Caco-2 (cell line): ENCODE results near the gene ZMYM4. TPM values are rescaled to one million over a fixed set of nuclear protein-coding genes. Genes with fewer than 3 reads are reported as not detected.
"Not testable (repeated sequence)": the region's sequence is repeated elsewhere in the genome, so short reads cannot be mapped to it uniquely, and the experiment has no call there.

Experiments used
- BruUV-seq: library from RNA; stranded (reverse); fragments of 400-500 nt; replicated peaks from 2 replicates; lab custom pipeline; 2021; lab: Mats Ljungman, UMichigan
- CTCF ChIA-PET: fragments of 300-600 bp; sonication (Branson Sonifier 250); formaldehyde crosslinking; loops from one replicate; lab custom pipeline; 2022; ENCODE audit warnings: antibody characterized with exemption; lab: Charles Lee
- POLR2A ChIA-PET: fragments of 300-600 bp; sonication (Branson Sonifier 250); formaldehyde crosslinking; loops from one replicate; lab custom pipeline; 2022; ENCODE audit warnings: antibody characterized with exemption; lab: Charles Lee
- DNase-seq, 2 experiments: peaks; one replicate each; pipeline versions ENCODE4 v3.0.0 to v3.0.0-alpha.2; 2020 to 2022
- H3K27me3 ChIP-seq: replicated peaks from 2 replicates; pipeline ENCODE4 v1.6.0; 2011; ENCODE audit warnings: low read length; ENCODE audit not compliant: control insufficient read depth, insufficient read depth
- H3K36me3 ChIP-seq: 2 replicates; pipeline ENCODE4 v1.5.1; 2011; ENCODE audit warnings: low read length; ENCODE audit not compliant: control insufficient read depth, insufficient read depth
- H3K4me1 ChIP-seq: fragments of 250-450 bp; sonication (Bioruptor Pico); 2 replicates; pipeline ENCODE4 v1.5.1; 2020; ENCODE audit warnings: mild to moderate bottlenecking
- H3K4me3 ChIP-seq: 2 replicates; pipeline ENCODE4 v1.5.1; 2011; ENCODE audit warnings: low read depth, mild to moderate bottlenecking, control low read depth, low read length
- H3K9me3 ChIP-seq: fragments of 250-450 bp; sonication (Bioruptor Pico); 2 replicates; pipeline ENCODE4 v1.5.1; 2020; ENCODE audit warnings: mild to moderate bottlenecking, moderate library complexity
- H3K27ac Mint-ChIP-seq: one replicate; pipeline ENCODE4 v1.8.0; 2022; ENCODE audit warnings: mixed read lengths; ENCODE audit not compliant: unreplicated experiment
- H3K27me3 Mint-ChIP-seq: one replicate; pipeline ENCODE4 v1.8.0; 2022; ENCODE audit warnings: mixed read lengths; ENCODE audit not compliant: insufficient read depth, unreplicated experiment
- H3K36me3 Mint-ChIP-seq: one replicate; pipeline ENCODE4 v1.8.0; 2022; ENCODE audit warnings: mild to moderate bottlenecking, mixed read lengths; ENCODE audit not compliant: insufficient read depth, unreplicated experiment
- H3K4me1 Mint-ChIP-seq: one replicate; pipeline ENCODE4 v1.8.0; 2022; ENCODE audit warnings: low read depth, mixed read lengths; ENCODE audit not compliant: unreplicated experiment
- H3K4me3 Mint-ChIP-seq: one replicate; pipeline ENCODE4 v1.8.0; 2022; ENCODE audit warnings: mild to moderate bottlenecking, moderate library complexity, mixed read lengths; ENCODE audit not compliant: unreplicated experiment
- H3K9me3 Mint-ChIP-seq: one replicate; pipeline ENCODE4 v1.8.0; 2022; ENCODE audit warnings: mixed read lengths; ENCODE audit not compliant: unreplicated experiment
- intact Hi-C: fragments of 100-400 bp; cut with micrococcal nuclease; formaldehyde crosslinking; loops from one replicate; pipeline ENCODE4 v1.10.0; 2022; ENCODE audit not compliant: unreplicated experiment
- total RNA-seq: library from RNA; stranded (reverse); gene quantifications from 2 replicates; pipeline ENCODE4 v1.2.3, GENCODE V29; 2022
- TF ChIP-seq, protein P1 (sequence below), 2 experiments: fragments of 200-600 bp in 1 of 2; IDR thresholded peaks; 1 replicate in 1 of 2; 2 replicates in 1 of 2; pipeline versions ENCODE4 v1.5.1 to v1.8.0; 2011 to 2022; ENCODE audit warnings: antibody characterized with exemption in 1 of 2, control low read depth in 1 of 2, inconsistent platforms in 1 of 2, low read depth in 1 of 2, low read length in 1 of 2, mild to moderate bottlenecking in 1 of 2, moderate library complexity in 1 of 2; ENCODE audit not compliant: insufficient read depth in 1 of 2, severe bottlenecking in 1 of 2, unreplicated experiment in 1 of 2

The ZMYM4 gene
- total RNA-seq, 1 experiment from 2014 or later = 26.5 TPM

- peaks cover 9% of the 10 kb centered on the region for H3K36me3 Mint-ChIP-seq
- Histone ChIP-seq H3K9me3 (no peaks in the 10 kb centered on the region), H3K27me3 (no peaks in the 10 kb centered on the region), H3K4me3 (no peak overlapping the region), H3K36me3 (no peaks in the 10 kb centered on the region), H3K4me1 (no peaks in the 10 kb centered on the region)
- DNase-seq = no peak
- H3K4me3 Mint-ChIP-seq = no peak overlapping the region
- H3K27me3 Mint-ChIP-seq = no peaks in the 10 kb centered on the region
- ChIA-PET CTCF (no interaction called here), POLR2A (no interaction called here)
- TF ChIP-seq, protein P1, sequence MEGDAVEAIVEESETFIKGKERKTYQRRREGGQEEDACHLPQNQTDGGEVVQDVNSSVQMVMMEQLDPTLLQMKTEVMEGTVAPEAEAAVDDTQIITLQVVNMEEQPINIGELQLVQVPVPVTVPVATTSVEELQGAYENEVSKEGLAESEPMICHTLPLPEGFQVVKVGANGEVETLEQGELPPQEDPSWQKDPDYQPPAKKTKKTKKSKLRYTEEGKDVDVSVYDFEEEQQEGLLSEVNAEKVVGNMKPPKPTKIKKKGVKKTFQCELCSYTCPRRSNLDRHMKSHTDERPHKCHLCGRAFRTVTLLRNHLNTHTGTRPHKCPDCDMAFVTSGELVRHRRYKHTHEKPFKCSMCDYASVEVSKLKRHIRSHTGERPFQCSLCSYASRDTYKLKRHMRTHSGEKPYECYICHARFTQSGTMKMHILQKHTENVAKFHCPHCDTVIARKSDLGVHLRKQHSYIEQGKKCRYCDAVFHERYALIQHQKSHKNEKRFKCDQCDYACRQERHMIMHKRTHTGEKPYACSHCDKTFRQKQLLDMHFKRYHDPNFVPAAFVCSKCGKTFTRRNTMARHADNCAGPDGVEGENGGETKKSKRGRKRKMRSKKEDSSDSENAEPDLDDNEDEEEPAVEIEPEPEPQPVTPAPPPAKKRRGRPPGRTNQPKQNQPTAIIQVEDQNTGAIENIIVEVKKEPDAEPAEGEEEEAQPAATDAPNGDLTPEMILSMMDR (IDR thresholded peaks at IDR 0.05; ENCODE audit: insufficient read depth in 1 of 2, low read depth in 1 of 2, low read length in 1 of 2, severe bottlenecking in 1 of 2, unreplicated experiment in 1 of 2) = no peak
- H3K27ac Mint-ChIP-seq = no peak overlapping the region
- intact Hi-C loops = no loop called here
- H3K9me3 Mint-ChIP-seq = no peaks in the 10 kb centered on the region
- no TSS peak for BruUV-seq
- H3K4me1 Mint-ChIP-seq = no peaks in the 10 kb centered on the region
These were observed 103.0 kb downstream of the ZMYM4 start for GRCh38 chr1:35371506-35371905.

- Mint-ChIP-seq H3K27ac (no peak overlapping the region), H3K36me3 (peaks cover 15% of the 10 kb centered on the region), H3K27me3 (no peaks in the 10 kb centered on the region), H3K4me1 (no peaks in the 10 kb centered on the region), H3K4me3 (no peak overlapping the region), H3K9me3 (no peaks in the 10 kb centered on the region)
- no peaks in the 10 kb centered on the region for H3K36me3 ChIP-seq
- TF ChIP-seq, protein P1 (IDR thresholded peaks at IDR 0.05; ENCODE audit: insufficient read depth in 1 of 2, low read depth in 1 of 2, low read length in 1 of 2, severe bottlenecking in 1 of 2, unreplicated experiment in 1 of 2) = no peak
- H3K27me3 ChIP-seq = no peaks in the 10 kb centered on the region
- POLR2A ChIA-PET = no interaction called here
- DNase-seq = no peak
- no peaks in the 10 kb centered on the region for H3K9me3 ChIP-seq
- no TSS peak for BruUV-seq
- intact Hi-C loops = no loop called here
- H3K4me3 ChIP-seq = no peak overlapping the region
- H3K4me1 ChIP-seq = no peaks in the 10 kb centered on the region
- CTCF ChIA-PET = no interaction called here
These were observed 109.0 kb downstream of the ZMYM4 start for GRCh38 chr1:35377555-35377954.

DNA sequence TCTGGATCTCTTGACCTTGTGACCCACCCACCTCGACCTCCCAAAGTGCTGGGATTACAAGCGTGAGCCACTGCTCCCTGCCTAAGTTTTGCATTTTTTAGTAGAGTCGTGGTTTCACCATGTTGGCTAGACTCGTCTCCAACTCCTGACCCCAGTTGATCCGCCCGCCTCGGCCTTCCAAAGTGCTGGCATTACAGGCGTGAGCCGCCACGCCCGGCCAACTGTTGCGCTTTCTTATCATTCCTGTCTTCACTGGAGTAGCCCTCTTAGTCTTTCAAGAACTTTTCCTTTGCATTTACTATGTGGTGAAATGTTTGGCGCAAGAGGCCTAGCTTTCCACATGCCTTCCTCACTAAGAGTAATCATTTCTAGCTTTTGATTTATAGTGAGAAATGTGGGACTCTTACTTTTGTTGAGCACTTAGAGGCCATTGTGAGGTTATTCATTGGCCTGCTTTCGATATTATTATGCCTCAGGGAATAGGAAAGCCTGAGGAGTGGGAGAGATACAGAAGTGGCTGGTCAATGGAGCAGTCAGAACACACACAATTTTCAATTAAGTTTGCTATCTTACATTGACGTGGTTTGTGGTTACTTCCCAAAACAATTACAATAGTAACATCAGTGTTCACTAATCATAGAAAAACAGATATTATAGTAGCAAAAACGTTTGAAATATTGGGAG, 111.0 kb downstream of the ZMYM4 start:
- Histone ChIP-seq H3K9me3 (no peaks in the 10 kb centered on the region), H3K4me3 (no peak overlapping the region), H3K27me3 (no peaks in the 10 kb centered on the region), H3K36me3 (no peaks in the 10 kb centered on the region), H3K4me1 (no peaks in the 10 kb centered on the region)
- Mint-ChIP-seq H3K27ac (no peak overlapping the region), H3K27me3 (no peaks in the 10 kb centered on the region), H3K9me3 (no peaks in the 10 kb centered on the region), H3K4me3 (no peak overlapping the region), H3K36me3 (peaks cover 14% of the 10 kb centered on the region), H3K4me1 (no peaks in the 10 kb centered on the region)
- TF ChIP-seq, protein P1 (IDR thresholded peaks at IDR 0.05; ENCODE audit: insufficient read depth in 1 of 2, low read depth in 1 of 2, low read length in 1 of 2, severe bottlenecking in 1 of 2, unreplicated experiment in 1 of 2) = no peak
- POLR2A ChIA-PET = no interaction called here
- no TSS peak for BruUV-seq
- peak in 1 of 2 experiments; percentile 1 for DNase-seq
- CTCF ChIA-PET = no interaction called here
- intact Hi-C loops = no loop called here

GRCh38 chr1:35380111-35380510, 111.6 kb downstream of the ZMYM4 start:
- POLR2A ChIA-PET, H3K4me3 ChIP-seq, H3K36me3 Mint-ChIP-seq, H3K9me3 Mint-ChIP-seq, intact Hi-C loops, CTCF ChIA-PET, H3K4me1 Mint-ChIP-seq, H3K27me3 Mint-ChIP-seq, H3K4me1 ChIP-seq, H3K9me3 ChIP-seq, H3K27ac Mint-ChIP-seq, H3K4me3 Mint-ChIP-seq, BruUV-seq, DNase-seq, H3K27me3 ChIP-seq, H3K36me3 ChIP-seq: not testable (repeated sequence)
